ENCODE measurements around the gene SNCAIP. TPM values are rescaled to one million over a fixed set of nuclear protein-coding genes. Genes with fewer than 3 reads are reported as not detected.

SNCAIP gene
- total and polyA plus RNA-seq, 2 experiments from 2014 or later: 6.1 to 11.9 TPM

DNA sequence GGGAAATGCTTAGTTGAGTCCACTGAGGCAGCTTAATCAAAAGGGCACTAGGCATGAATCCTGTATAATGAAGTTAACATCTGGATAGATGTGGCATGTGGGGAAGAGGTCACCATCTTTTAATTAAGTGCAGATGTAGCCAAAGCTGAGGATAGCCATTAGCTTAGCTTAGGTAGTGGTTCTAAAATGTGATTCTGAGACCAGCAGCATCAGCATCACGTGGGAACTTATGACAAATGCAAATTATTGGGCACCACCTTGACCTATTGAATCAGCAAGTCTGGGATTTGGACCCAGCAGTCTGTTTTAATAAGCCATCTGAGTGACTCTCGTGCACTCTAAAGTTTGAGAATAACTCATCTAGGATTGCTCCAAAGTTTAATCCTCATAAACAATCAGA lies 63.8 kb downstream of the SNCAIP start (continued):
- TF ChIP-seq, protein P1, sequence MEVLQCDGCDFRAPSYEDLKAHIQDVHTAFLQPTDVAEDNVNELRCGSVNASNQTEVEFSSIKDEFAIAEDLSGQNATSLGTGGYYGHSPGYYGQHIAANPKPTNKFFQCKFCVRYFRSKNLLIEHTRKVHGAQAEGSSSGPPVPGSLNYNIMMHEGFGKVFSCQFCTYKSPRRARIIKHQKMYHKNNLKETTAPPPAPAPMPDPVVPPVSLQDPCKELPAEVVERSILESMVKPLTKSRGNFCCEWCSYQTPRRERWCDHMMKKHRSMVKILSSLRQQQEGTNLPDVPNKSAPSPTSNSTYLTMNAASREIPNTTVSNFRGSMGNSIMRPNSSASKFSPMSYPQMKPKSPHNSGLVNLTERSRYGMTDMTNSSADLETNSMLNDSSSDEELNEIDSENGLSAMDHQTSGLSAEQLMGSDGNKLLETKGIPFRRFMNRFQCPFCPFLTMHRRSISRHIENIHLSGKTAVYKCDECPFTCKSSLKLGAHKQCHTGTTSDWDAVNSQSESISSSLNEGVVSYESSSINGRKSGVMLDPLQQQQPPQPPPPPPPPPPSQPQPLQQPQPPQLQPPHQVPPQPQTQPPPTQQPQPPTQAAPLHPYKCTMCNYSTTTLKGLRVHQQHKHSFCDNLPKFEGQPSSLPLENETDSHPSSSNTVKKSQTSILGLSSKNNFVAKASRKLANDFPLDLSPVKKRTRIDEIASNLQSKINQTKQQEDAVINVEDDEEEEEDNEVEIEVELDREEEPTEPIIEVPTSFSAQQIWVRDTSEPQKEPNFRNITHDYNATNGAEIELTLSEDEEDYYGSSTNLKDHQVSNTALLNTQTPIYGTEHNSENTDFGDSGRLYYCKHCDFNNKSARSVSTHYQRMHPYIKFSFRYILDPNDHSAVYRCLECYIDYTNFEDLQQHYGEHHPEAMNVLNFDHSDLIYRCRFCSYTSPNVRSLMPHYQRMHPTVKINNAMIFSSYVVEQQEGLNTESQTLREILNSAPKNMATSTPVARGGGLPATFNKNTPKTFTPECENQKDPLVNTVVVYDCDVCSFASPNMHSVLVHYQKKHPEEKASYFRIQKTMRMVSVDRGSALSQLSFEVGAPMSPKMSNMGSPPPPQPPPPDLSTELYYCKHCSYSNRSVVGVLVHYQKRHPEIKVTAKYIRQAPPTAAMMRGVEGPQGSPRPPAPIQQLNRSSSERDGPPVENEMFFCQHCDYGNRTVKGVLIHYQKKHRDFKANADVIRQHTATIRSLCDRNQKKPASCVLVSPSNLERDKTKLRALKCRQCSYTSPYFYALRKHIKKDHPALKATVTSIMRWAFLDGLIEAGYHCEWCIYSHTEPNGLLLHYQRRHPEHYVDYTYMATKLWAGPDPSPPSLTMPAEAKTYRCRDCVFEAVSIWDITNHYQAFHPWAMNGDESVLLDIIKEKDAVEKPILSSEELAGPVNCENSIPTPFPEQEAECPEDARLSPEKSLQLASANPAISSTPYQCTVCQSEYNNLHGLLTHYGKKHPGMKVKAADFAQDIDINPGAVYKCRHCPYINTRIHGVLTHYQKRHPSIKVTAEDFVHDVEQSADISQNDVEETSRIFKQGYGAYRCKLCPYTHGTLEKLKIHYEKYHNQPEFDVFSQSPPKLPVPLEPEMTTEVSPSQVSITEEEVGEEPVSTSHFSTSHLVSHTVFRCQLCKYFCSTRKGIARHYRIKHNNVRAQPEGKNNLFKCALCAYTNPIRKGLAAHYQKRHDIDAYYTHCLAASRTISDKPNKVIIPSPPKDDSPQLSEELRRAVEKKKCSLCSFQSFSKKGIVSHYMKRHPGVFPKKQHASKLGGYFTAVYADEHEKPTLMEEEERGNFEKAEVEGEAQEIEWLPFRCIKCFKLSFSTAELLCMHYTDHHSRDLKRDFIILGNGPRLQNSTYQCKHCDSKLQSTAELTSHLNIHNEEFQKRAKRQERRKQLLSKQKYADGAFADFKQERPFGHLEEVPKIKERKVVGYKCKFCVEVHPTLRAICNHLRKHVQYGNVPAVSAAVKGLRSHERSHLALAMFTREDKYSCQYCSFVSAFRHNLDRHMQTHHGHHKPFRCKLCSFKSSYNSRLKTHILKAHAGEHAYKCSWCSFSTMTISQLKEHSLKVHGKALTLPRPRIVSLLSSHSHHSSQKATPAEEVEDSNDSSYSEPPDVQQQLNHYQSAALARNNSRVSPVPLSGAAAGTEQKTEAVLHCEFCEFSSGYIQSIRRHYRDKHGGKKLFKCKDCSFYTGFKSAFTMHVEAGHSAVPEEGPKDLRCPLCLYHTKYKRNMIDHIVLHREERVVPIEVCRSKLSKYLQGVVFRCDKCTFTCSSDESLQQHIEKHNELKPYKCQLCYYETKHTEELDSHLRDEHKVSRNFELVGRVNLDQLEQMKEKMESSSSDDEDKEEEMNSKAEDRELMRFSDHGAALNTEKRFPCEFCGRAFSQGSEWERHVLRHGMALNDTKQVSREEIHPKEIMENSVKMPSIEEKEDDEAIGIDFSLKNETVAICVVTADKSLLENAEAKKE (CRISPR knock-in tag; IDR thresholded peaks at IDR 0.05): no peak
- TF ChIP-seq STAT1 (IDR thresholded peaks at IDR 0.05; ENCODE audit: unreplicated experiment) (no peak), ZNF114 (CRISPR knock-in tag; IDR thresholded peaks at IDR 0.05) (no peak)

DNA sequence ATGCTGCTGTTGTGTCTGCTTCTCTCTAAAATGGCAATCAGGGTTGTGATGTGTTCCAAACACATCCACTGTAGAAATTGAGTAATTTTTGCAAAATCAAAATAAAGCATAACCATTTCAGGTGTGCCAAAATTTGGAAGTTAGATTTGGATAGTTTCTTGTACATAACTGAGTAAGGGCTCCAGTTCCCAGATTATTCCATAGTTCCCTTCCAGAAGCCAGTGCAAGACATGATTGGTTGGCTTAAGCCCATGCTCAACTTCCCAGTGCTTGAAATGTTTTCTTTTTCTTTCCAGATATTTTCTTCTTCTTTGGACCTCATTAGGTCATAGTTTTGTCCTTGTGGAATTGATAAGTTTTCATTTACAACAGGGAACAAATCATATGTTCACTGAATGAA lies 64.2 kb downstream of the SNCAIP start:
- H3K27me3 ChIP-seq (ENCODE audit: insufficient read depth): no peaks in the 10 kb centered on the region
- H3K9me3 Mint-ChIP-seq: peaks cover 2% of the 10 kb centered on the region; the same call in 2 of the 3 replicates
- no peak for DNase-seq (ENCODE audit: low spot score)
- peaks cover 6% of the 10 kb centered on the region for H3K36me3 Mint-ChIP-seq (ENCODE audit: low read depth)
- no peak overlapping the region for H3K4me3 ChIP-seq
- peaks cover 1% of the 10 kb centered on the region for H3K27me3 Mint-ChIP-seq (ENCODE audit: insufficient read depth, low read depth, poor library complexity)
- no peaks in the 10 kb centered on the region for H4K20me1 ChIP-seq (replicated peaks; ENCODE audit: insufficient read depth)
- no peaks in the 10 kb centered on the region for H3K79me2 ChIP-seq (replicated peaks; ENCODE audit: insufficient read depth)
- H3K4me2 ChIP-seq: no peak overlapping the region
- H3F3A ChIP-seq (replicated peaks; ENCODE audit: low read depth): no peaks in the 10 kb centered on the region
- H3K4me1 ChIP-seq (ENCODE audit: insufficient read depth): no peaks in the 10 kb centered on the region
- no peak overlapping the region for H3K4me3 Mint-ChIP-seq
- H3K9me2 ChIP-seq (ENCODE audit: insufficient read depth): no peaks in the 10 kb centered on the region
- no peaks in the 10 kb centered on the region for H3K36me3 ChIP-seq (ENCODE audit: insufficient read depth)
- peaks cover 3% of the 10 kb centered on the region; the same call in 1 of the 3 replicates for H3K4me1 Mint-ChIP-seq
- no peak for ATAC-seq
- no peak overlapping the region for H2AFZ ChIP-seq
- no peak overlapping the region for H3K27ac Mint-ChIP-seq
- H3K27ac ChIP-seq (ENCODE audit: low read depth): no peak overlapping the region
- TF ChIP-seq EZH2 (IDR thresholded peaks at IDR 0.05; ENCODE audit: low read depth, unreplicated experiment) (no peak), ETS1 (IDR thresholded peaks at IDR 0.05) (no peak), ZNF331 (CRISPR knock-in tag; IDR thresholded peaks at IDR 0.05; ENCODE audit: low read depth) (no peak), POLR2AphosphoS5 (IDR thresholded peaks at IDR 0.05; ENCODE audit: low read depth) (no peak), EZH2phosphoT487 (IDR thresholded peaks at IDR 0.05; ENCODE audit: unreplicated experiment) (no peak), NANOG (IDR thresholded peaks at IDR 0.05; ENCODE audit: borderline replicate concordance) (no peak), JUNB (IDR thresholded peaks at IDR 0.05; ENCODE audit: unreplicated experiment) (no peak), ZNF114 (CRISPR knock-in tag; IDR thresholded peaks at IDR 0.05) (no peak)
- TF ChIP-seq, protein P2, sequence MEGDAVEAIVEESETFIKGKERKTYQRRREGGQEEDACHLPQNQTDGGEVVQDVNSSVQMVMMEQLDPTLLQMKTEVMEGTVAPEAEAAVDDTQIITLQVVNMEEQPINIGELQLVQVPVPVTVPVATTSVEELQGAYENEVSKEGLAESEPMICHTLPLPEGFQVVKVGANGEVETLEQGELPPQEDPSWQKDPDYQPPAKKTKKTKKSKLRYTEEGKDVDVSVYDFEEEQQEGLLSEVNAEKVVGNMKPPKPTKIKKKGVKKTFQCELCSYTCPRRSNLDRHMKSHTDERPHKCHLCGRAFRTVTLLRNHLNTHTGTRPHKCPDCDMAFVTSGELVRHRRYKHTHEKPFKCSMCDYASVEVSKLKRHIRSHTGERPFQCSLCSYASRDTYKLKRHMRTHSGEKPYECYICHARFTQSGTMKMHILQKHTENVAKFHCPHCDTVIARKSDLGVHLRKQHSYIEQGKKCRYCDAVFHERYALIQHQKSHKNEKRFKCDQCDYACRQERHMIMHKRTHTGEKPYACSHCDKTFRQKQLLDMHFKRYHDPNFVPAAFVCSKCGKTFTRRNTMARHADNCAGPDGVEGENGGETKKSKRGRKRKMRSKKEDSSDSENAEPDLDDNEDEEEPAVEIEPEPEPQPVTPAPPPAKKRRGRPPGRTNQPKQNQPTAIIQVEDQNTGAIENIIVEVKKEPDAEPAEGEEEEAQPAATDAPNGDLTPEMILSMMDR (conservative IDR thresholded peaks at IDR 0.05; ENCODE audit: low read depth in 2 of 2): no peak

Data from GM23338 (cell line).